IMR-90 (cell line): ENCODE data around the gene MATN3. TPM values are rescaled to one million over a fixed set of nuclear protein-coding genes. Genes with fewer than 3 reads are reported as not detected.

Experiments used
- ATAC-seq: fragments of 200-7000 bp; cut with Tn5 transposase; 2 replicates; pipeline ENCODE4 v1.9.1; 2020; ENCODE audit warnings: low read depth, mild to moderate bottlenecking, moderate library complexity
- BruUV-seq: library from RNA; stranded (reverse); fragments of 400-500 nt; replicated peaks from 2 replicates; lab custom pipeline; 2021; lab: Mats Ljungman, UMichigan
- CTCF ChIA-PET: fragments of 300-600 bp; formaldehyde crosslinking; extraction: SDS; loops from one replicate; lab custom pipeline; 2021; ENCODE audit warnings: antibody characterized with exemption; lab: Yijun Ruan, JAX
- POLR2A ChIA-PET: fragments of 300-600 bp; sonication (Branson Sonifier 250); formaldehyde crosslinking; loops from one replicate; lab custom pipeline; 2022; ENCODE audit warnings: antibody characterized with exemption; ENCODE audit not compliant: unreplicated experiment; lab: Charles Lee
- DNase-seq: peaks from one replicate; pipeline ENCODE4 v3.0.0; 2013
- H2AFZ ChIP-seq: replicated peaks from 2 replicates; pipeline ENCODE3; 2013; ENCODE audit warnings: low read length, mild to moderate bottlenecking; ENCODE audit not compliant: poor library complexity
- H2AK5ac ChIP-seq: 2 replicates; pipeline ENCODE4 v1.6.1; 2013; ENCODE audit warnings: low read depth, low read length, inconsistent platforms
- H2AK9ac ChIP-seq: replicated peaks from 2 replicates; pipeline ENCODE3; 2013; ENCODE audit warnings: mild to moderate bottlenecking, low read depth, low read length, moderate library complexity; ENCODE audit not compliant: poor library complexity
- H2BK120ac ChIP-seq: 2 replicates; pipeline ENCODE4 v1.6.1; 2013; ENCODE audit warnings: low read depth, low read length, inconsistent platforms
- H2BK15ac ChIP-seq: 3 replicates; pipeline ENCODE4 v1.6.1; 2013; ENCODE audit warnings: low read depth, low read length, inconsistent platforms
- H2BK20ac ChIP-seq: 2 replicates; pipeline ENCODE4 v1.6.1; 2013; ENCODE audit warnings: low read depth, mild to moderate bottlenecking, inconsistent platforms, low read length, moderate library complexity
- H2BK5ac ChIP-seq: 2 replicates; pipeline ENCODE4 v1.6.1; 2013; ENCODE audit warnings: mild to moderate bottlenecking, low read depth, low read length, inconsistent platforms; ENCODE audit not compliant: poor library complexity, severe bottlenecking
- H3K14ac ChIP-seq: replicated peaks from 2 replicates; pipeline ENCODE4 v1.6.1; 2013; ENCODE audit warnings: low read depth, low read length, inconsistent platforms
- H3K18ac ChIP-seq: 2 replicates; pipeline ENCODE4 v1.6.1; 2013; ENCODE audit warnings: low read depth, low read length, control low read depth
- H3K23ac ChIP-seq: 2 replicates; pipeline ENCODE4 v1.6.1; 2013; ENCODE audit warnings: low read depth, low read length, inconsistent platforms
- H3K27ac ChIP-seq: 2 replicates; pipeline ENCODE4 v1.5.1; 2013; ENCODE audit warnings: mild to moderate bottlenecking, control low read depth, low read length; ENCODE audit not compliant: insufficient read depth
- H3K27me3 ChIP-seq: 2 replicates; pipeline ENCODE4 v1.6.1; 2013; ENCODE audit warnings: low read length; ENCODE audit not compliant: control insufficient read depth, insufficient read depth
- H3K36me3 ChIP-seq: 2 replicates; pipeline ENCODE4 v1.6.1; 2013; ENCODE audit warnings: low read length, mixed read lengths; ENCODE audit not compliant: control insufficient read depth, insufficient read depth
- H3K4ac ChIP-seq: 2 replicates; pipeline ENCODE4 v1.6.1; 2013; ENCODE audit warnings: low read depth, low read length, inconsistent platforms
- H3K4me1 ChIP-seq: 2 replicates; pipeline ENCODE4 v1.6.1; 2013; ENCODE audit warnings: low read length, mixed read lengths; ENCODE audit not compliant: control insufficient read depth, insufficient read depth
- H3K4me2 ChIP-seq: 2 replicates; pipeline ENCODE4 v1.6.1; 2013; ENCODE audit warnings: low read depth, mild to moderate bottlenecking, control low read depth, low read length, moderate library complexity
- H3K4me3 ChIP-seq: 2 replicates; pipeline ENCODE4 v1.5.1; 2013; ENCODE audit warnings: low read depth, mild to moderate bottlenecking, control low read depth, low read length, moderate library complexity; ENCODE audit not compliant: insufficient read depth
- H3K56ac ChIP-seq: 2 replicates; pipeline ENCODE4 v1.6.1; 2013; ENCODE audit warnings: low read length, inconsistent platforms; ENCODE audit not compliant: insufficient read depth; ENCODE audit errors: extremely low read depth
- H3K79me1 ChIP-seq, 2 experiments: 2 replicates each; pipeline ENCODE4 v1.6.1; 2013; ENCODE audit warnings: low read length in 2 of 2, inconsistent platforms in 1 of 2, low read depth in 1 of 2
- H3K9ac ChIP-seq: 2 replicates; pipeline ENCODE4 v1.6.1; 2013; ENCODE audit warnings: low read depth, low read length, control low read depth
- H3K9me1 ChIP-seq: 2 replicates; pipeline ENCODE4 v1.6.1; 2013; ENCODE audit warnings: low read length, inconsistent platforms; ENCODE audit not compliant: insufficient read depth
- H3K9me3 ChIP-seq: 2 replicates; pipeline ENCODE4 v1.6.1; 2013; ENCODE audit warnings: low read length; ENCODE audit not compliant: control insufficient read depth, insufficient read depth
- H4K20me1 ChIP-seq: 2 replicates; pipeline ENCODE4 v1.6.1; 2013; ENCODE audit warnings: low read length, inconsistent platforms; ENCODE audit not compliant: insufficient read depth
- H4K5ac ChIP-seq: 2 replicates; pipeline ENCODE4 v1.6.1; 2013; ENCODE audit warnings: mild to moderate bottlenecking, low read depth, low read length, control low read depth
- H4K8ac ChIP-seq, 2 experiments: 2 replicates each; pipeline ENCODE4 v1.6.1; 2013; ENCODE audit warnings: low read depth in 2 of 2, low read length in 2 of 2, control low read depth in 1 of 2, inconsistent platforms in 1 of 2
- H4K91ac ChIP-seq: 2 replicates; pipeline ENCODE4 v1.6.1; 2013; ENCODE audit warnings: low read depth, low read length, inconsistent platforms; ENCODE audit not compliant: insufficient read depth
- CEBPB ChIP-seq: IDR thresholded peaks from 2 replicates; pipeline ENCODE4 v1.6.1; 2012; ENCODE audit warnings: low read depth, low read length, improper control_type of control experiment
- CHD1 ChIP-seq: IDR thresholded peaks from 2 replicates; pipeline ENCODE4 v1.6.1; 2012; ENCODE audit warnings: low read depth, low read length, improper control_type of control experiment
- FOS ChIP-seq: fragments of 150-350 bp; IDR thresholded peaks from 2 replicates; pipeline ENCODE4 v1.6.1; 2016; ENCODE audit warnings: low read depth, low read length
- MXI1 ChIP-seq: IDR thresholded peaks from 2 replicates; pipeline ENCODE4 v1.6.1; 2012; ENCODE audit warnings: low read depth, mild to moderate bottlenecking, low read length, moderate library complexity, borderline replicate concordance
- RAD21 ChIP-seq: IDR thresholded peaks from 2 replicates; pipeline ENCODE4 v1.6.1; 2012; ENCODE audit warnings: low read length, improper control_type of control experiment
- WGBS, 2 experiments: methylation state at CpG; one replicate each; pipeline versions ENCODE4 v1.1.5 to v1.1.7; 2013; ENCODE audit warnings: missing lambda C conversion rate in 2 of 2; ENCODE audit not compliant: insufficient read length in 1 of 2; ENCODE audit errors: extremely low coverage in 2 of 2; 5-methylcytosine and 5-hydroxymethylcytosine counted together
- dilution Hi-C: fragments of 300-500 bp; cut with HindIII; formaldehyde crosslinking; loops from one replicate; pipeline ENCODE4 v1.14.3; 2018; ENCODE audit warnings: low sequenced_read_pairs; ENCODE audit not compliant: unreplicated experiment
- in situ Hi-C: fragments of 300-500 bp; cut with MboI; formaldehyde crosslinking; loops from 3 replicates; pipeline ENCODE4 v1.14.3; 2019; ENCODE audit warnings: low sequenced_read_pairs, inconsistent platforms, mixed read lengths
- intact Hi-C: fragments of 100-400 bp; cut with micrococcal nuclease; formaldehyde crosslinking; loops from 2 replicates; pipeline ENCODE4 v1.10.0; 2022
- polyA plus RNA-seq, 3 experiments: library from polyadenylated mRNA; depleted of rRNA; stranded (reverse); fragments of >200 nt; gene quantifications; 2 replicates each; pipeline ENCODE4 v1.2.3, GENCODE V29; 2012; ENCODE audit warnings: low replicate concordance in 1 of 3
- total RNA-seq: library from RNA; depleted of rRNA; stranded (reverse); fragments of >200 nt; gene quantifications from 2 replicates; pipeline ENCODE4 v1.2.3, GENCODE V29; 2012

The MATN3 gene
- total and polyA plus RNA-seq, 2 of the 4 experiments (the other 2 are of a cell fraction) = 0.90 to 3.0 TPM

DNA sequence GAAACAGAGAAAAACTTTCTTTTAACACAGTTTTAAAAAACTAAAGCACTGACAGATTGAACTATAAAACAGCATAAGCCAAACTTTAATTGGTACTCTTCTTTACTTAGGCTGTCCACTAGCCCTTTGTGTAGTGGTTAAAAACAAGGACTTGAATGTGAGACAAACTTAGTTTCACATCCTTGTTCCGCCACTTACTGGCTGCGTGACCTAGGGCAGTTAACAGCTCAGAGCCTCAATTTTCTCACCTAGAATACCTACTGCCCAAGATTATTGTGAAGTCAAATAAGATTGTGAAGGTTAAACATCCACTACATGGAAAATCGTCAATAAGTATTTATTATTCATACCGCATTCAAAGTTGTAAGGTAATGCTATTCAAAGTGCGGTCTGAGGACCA lies 24.5 kb downstream of the MATN3 start:
- Histone ChIP-seq H3K23ac (no peak overlapping the region), H3K36me3 (peaks cover 3% of the 10 kb centered on the region; the same call in 1 of the 2 replicates), H3K79me1 (peaks cover 8 to 29% of the 10 kb centered on the region in 2 experiments), H3K9me3 (no peaks in the 10 kb centered on the region), H4K8ac (no peak overlapping the region; a peak in 1 of 4 replicates), H3K9me1 (no peaks in the 10 kb centered on the region), H4K20me1 (no peaks in the 10 kb centered on the region), H2AK5ac (no peak overlapping the region), H2AK9ac (no peak overlapping the region), H3K4me3 (no peak overlapping the region), H3K18ac (no peak overlapping the region), H3K27me3 (no peaks in the 10 kb centered on the region), H3K4me1 (no peaks in the 10 kb centered on the region), H2AFZ (no peak overlapping the region), H3K14ac (no peak overlapping the region), H2BK5ac (no peak overlapping the region), H2BK120ac (no peak overlapping the region), H3K9ac (no peak overlapping the region), H3K4me2 (no peak overlapping the region), H3K56ac (no peak overlapping the region), H4K5ac (no peak overlapping the region), H4K91ac (no peak overlapping the region), H3K27ac (no peak overlapping the region), H3K4ac (no peak overlapping the region), H2BK20ac (no peak overlapping the region), H2BK15ac (no peak overlapping the region)
- in situ Hi-C loops (no loop called here), intact Hi-C loops (no loop called here), dilution Hi-C loops (no loop called here)
- no TSS peak for BruUV-seq
- DNase-seq = no peak
- POLR2A ChIA-PET = no interaction called here
- TF ChIP-seq MXI1 (no peak), CEBPB (no peak), CHD1 (no peak), RAD21 (no peak), FOS (no peak)
- CTCF ChIA-PET = interaction anchor here (0.8 kb wide), 1 partner anchor 15 kb away, joined by 3 read pairs; no protein-coding TSS in a partner anchor
- no peak for ATAC-seq
- no CpG with 5 or more reads among the region's 5 CpGs for WGBS, 2 experiments
